ENCODE results near the gene UFD1. TPM values are rescaled to one million over a fixed set of nuclear protein-coding genes. Genes with fewer than 3 reads are reported as not detected.

UFD1 gene
- total and polyA plus RNA-seq, 9 of the 15 experiments (the other 6 are each of a cell fraction or from before 2014, with no cell fraction given) = 238 to 645 (median 363) TPM

- in situ Hi-C loops (cut with MboI) (no loop called here), intact Hi-C loops (cut with micrococcal nuclease) (loop anchor here (10.0 kb wide), 1 partner anchor 613 kb away; the partner anchor contains the start of gene TANGO2)
- Histone ChIP-seq H4K20me1 (replicated peaks; ENCODE audit: control insufficient read depth, insufficient read depth, low read length) (peaks cover 44% of the 10 kb centered on the region), H3K4me1 (replicated peaks in 1 of 2; ENCODE audit: control insufficient read depth in 2 of 2, insufficient read depth in 2 of 2, low read length in 2 of 2) (peaks cover 10 to 15% of the 10 kb centered on the region in 2 experiments; a peak in 4 of 5 replicates), H3K9ac (ENCODE audit: insufficient read depth in 1 of 2, low read depth in 2 of 2, low read length in 2 of 2) (no peak overlapping the region), H3K27ac (ENCODE audit: extremely low read depth, low read depth, low read length) (no peak overlapping the region), H3K9me3 (replicated peaks; ENCODE audit: control insufficient read depth, insufficient read depth, low read depth, low read length) (no peaks in the 10 kb centered on the region), H3K36me3 (ENCODE audit: control insufficient read depth, insufficient read depth, low read length) (peaks cover 83% of the 10 kb centered on the region), H3K4me3 (no peak overlapping the region), H2AFZ (ENCODE audit: low read depth, low read length) (no peak overlapping the region), H3K4me2 (ENCODE audit: insufficient read depth, low read length) (no peak overlapping the region), H3K79me2 (ENCODE audit: control insufficient read depth, insufficient read depth, low read length) (peaks cover 82% of the 10 kb centered on the region), H3K27me3 (ENCODE audit: control insufficient read depth in 2 of 2, insufficient read depth in 2 of 2, low read length in 2 of 2) (no peaks in the 10 kb centered on the region), H3K9me1 (ENCODE audit: control insufficient read depth, insufficient read depth, low read length) (peaks cover 21% of the 10 kb centered on the region)
- 96% methylated on average over 1 of the region's 1 CpG for WGBS (ENCODE audit: insufficient coverage, low coverage, missing lambda C conversion rate)
- FAIRE-seq (no peak), DNase-seq (ENCODE audit: extremely low read depth in 1 of 4, low spot score in 3 of 4) (no peak), ATAC-seq (no peak)
- BruUV-seq (replicated peaks) = no TSS peak
- ChIA-PET POLR2A (interaction anchor here (0.7 to 14.3 kb wide), 7 partner anchors 12 to 368 kb away, joined by 4 to 245 read pairs (median 5); partner anchors contain the start of gene MRPL40), CTCF (ENCODE audit: low intra/inter-chr PET ratio) (no interaction called here)
- TF ChIP-seq TEAD4 (IDR thresholded peaks at IDR 0.05; ENCODE audit: low read length) = no peak
- TF ChIP-seq TEAD4 (CRISPR knock-in tag; IDR thresholded peaks at IDR 0.05; ENCODE audit: borderline replicate concordance) = no peak
- TF ChIP-seq E2F4 (CRISPR knock-in tag; IDR thresholded peaks at IDR 0.05; ENCODE audit: low read depth) = no peak
- no peak for TF ChIP-seq GTF2B (IDR thresholded peaks at IDR 0.05; ENCODE audit: extremely low read depth, insufficient read length)
- no peak for TF ChIP-seq TAF15 (IDR thresholded peaks at IDR 0.05; ENCODE audit: low read depth, low read length)
- TF ChIP-seq GTF3C2 (IDR thresholded peaks at IDR 0.05; ENCODE audit: borderline replicate concordance, extremely low read depth, insufficient read length) = no peak
- TF ChIP-seq TSC22D4 (tag; IDR thresholded peaks at IDR 0.05) = no peak
- no peak for TF ChIP-seq CEBPB (tag; IDR thresholded peaks at IDR 0.05)
- peak; percentile 39 for TF ChIP-seq RBBP5 (IDR thresholded peaks at IDR 0.05; ENCODE audit: borderline replicate concordance, insufficient read depth, low read length, poor library complexity, severe bottlenecking)
- TF ChIP-seq ZNF668 (CRISPR knock-in tag; IDR thresholded peaks at IDR 0.05) = no peak
- no peak for TF ChIP-seq ZBTB49 (CRISPR knock-in tag; IDR thresholded peaks at IDR 0.05; ENCODE audit: borderline replicate concordance)
- no peak for TF ChIP-seq ZNF217 (CRISPR knock-in tag; IDR thresholded peaks at IDR 0.05)
- TF ChIP-seq ETV1 (tag; conservative IDR thresholded peaks at IDR 0.05; ENCODE audit: low read depth) = no peak
- TF ChIP-seq C11orf30 (IDR thresholded peaks at IDR 0.05; ENCODE audit: low read depth) = no peak
- no peak for TF ChIP-seq GABPA (tag; conservative IDR thresholded peaks at IDR 0.05; ENCODE audit: low read depth)
- no peak for TF ChIP-seq ZSCAN32 (CRISPR knock-in tag; IDR thresholded peaks at IDR 0.05)
Measured at GRCh38 chr22:19411690-19412045, 67.3 kb downstream of the UFD1 start.
